ENCODE data around the gene KLK6. TPM values are rescaled to one million over a fixed set of nuclear protein-coding genes. Genes with fewer than 3 reads are reported as not detected.

Gene KLK6
- total RNA-seq, result not detected

- H3K36me3 Mint-ChIP-seq (ENCODE audit: low read depth), result no peaks in the 10 kb centered on the region
- peaks cover 4% of the 10 kb centered on the region for H3K27me3 Mint-ChIP-seq (ENCODE audit: low read depth)
- no peak for DNase-seq
- ChIA-PET CTCF (no interaction called here), POLR2A (no interaction called here)
- ATAC-seq, result no peak
- no peak within 1 kb of the TSS for H3K27ac Mint-ChIP-seq
- no peaks in the 10 kb centered on the region for H3K4me1 Mint-ChIP-seq (ENCODE audit: low read depth)
- H3K9me3 Mint-ChIP-seq (ENCODE audit: insufficient read depth), result no peaks in the 10 kb centered on the region
- no peak within 1 kb of the TSS for H3K4me3 Mint-ChIP-seq
These were observed at the start of gene KLK6 for GRCh38 chr19:50969413-50969760. Gene KLK6 (minus strand): TSS chr19:50969591. CDS start chr19:50968104, 1,487 bp downstream.

DNA sequence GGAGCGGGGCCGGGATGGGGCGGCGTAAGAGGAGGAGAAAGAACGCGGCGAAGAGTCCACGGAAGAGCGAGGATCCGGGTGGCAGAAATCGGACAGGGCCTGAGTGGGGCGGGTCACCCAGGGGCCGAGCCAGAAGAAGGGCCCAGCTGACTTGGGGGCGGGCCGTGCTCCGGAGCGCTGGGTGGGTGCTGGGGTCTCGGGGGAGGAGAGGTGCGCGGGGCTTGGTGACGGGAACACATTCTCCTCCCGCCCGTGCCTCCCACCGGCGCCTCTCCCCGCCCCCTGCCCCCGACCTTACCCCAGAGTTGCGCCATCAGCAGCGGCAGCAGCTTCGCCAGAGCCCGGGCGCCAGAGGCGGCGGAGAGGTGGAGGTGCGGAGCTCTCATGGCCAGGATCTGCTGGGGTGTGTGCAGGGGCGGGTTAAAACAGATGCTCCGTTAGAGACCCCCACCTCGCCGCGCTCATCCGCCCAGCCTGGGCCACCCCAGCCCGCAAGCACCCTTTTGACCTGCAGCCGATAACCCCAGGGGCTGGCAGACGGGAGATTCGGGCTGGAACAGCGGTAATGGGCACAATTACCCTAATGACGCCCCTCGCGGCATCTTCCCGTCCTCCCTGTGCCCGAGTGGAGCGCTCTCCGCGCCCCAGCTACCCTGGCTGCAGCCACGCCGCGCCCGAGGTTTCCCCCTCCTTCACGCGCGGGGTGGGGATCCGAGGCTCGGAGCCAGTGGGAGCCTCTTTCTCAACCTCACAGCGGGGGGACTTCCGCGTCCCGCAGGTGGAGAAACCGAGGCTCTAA lies 49.6 kb upstream of the KLK6 start:
- ChIA-PET POLR2A (no interaction called here), CTCF (no interaction called here)
- Mint-ChIP-seq H3K36me3 (ENCODE audit: low read depth) (no peaks in the 10 kb centered on the region), H3K4me1 (ENCODE audit: low read depth) (peaks cover 23% of the 10 kb centered on the region), H3K27ac (no peak overlapping the region), H3K4me3 (no peak overlapping the region), H3K27me3 (ENCODE audit: low read depth) (peaks cover 64% of the 10 kb centered on the region), H3K9me3 (ENCODE audit: insufficient read depth) (no peaks in the 10 kb centered on the region)
- ATAC-seq, result peak; percentile 7
- no peak for DNase-seq

DNA sequence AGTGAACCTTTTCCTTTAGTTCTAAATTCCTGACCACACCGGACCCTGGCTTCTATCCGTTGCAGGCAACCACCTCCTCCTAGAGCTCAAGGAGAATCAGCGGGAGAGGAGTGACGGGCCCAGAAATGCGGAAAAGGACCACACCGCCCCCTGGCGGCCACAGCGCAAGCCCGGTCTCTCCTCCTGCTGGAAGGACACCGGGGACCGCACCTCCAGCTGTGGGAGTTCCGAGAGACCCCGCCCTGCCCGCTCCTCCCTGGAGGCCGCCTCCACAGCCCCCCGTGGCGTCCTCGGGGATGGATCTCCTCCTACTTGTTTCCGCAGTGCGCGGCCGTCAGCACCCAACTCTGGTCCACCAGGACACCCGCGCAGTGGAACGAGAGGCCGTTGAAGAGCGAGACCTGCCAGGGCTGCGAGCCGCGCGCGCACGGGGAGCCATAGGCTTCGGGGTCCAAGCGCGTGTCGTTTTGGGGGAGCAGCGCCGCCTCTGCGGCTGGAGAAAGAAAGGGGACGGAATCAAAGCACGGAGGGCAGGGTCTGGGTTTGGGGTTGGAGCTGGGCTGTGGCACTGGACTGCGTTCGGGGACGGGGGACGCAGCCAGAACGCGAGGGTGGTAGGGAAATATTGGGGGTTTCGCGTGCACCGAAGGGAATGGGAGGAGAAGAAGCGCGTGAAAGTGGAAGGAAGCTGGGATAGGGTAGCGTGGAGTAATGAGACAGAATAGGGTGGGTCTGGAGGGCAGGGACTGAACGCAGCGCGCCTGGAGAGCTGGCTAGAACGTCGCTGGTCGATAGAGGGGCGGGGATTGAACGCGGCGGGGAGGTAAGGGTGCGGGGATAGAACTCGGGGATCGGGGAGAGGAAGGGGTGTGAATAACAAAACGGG lies 47.6 kb upstream of the KLK6 start:
- no peak overlapping the region for H3K4me3 Mint-ChIP-seq
- DNase-seq (no peak), ATAC-seq (no peak)
- H3K27ac Mint-ChIP-seq, result no peak overlapping the region
- ChIA-PET CTCF (interaction anchor here (1.1 kb wide), 1 partner anchor 87 kb away, joined by 4 read pairs; no protein-coding TSS in a partner anchor), POLR2A (no interaction called here)
- H3K9me3 Mint-ChIP-seq (ENCODE audit: insufficient read depth), result no peaks in the 10 kb centered on the region
- H3K4me1 Mint-ChIP-seq (ENCODE audit: low read depth), result peaks cover 23% of the 10 kb centered on the region
- H3K27me3 Mint-ChIP-seq (ENCODE audit: low read depth), result peaks cover 57% of the 10 kb centered on the region
- H3K36me3 Mint-ChIP-seq (ENCODE audit: low read depth), result no peaks in the 10 kb centered on the region

GRCh38 chr19:51015691-51016267 lies 46.4 kb upstream of the KLK6 start:
- POLR2A ChIA-PET, result no interaction called here
- CTCF ChIA-PET, result no interaction called here
- H3K9me3 Mint-ChIP-seq (ENCODE audit: insufficient read depth), result no peaks in the 10 kb centered on the region
- no peak overlapping the region for H3K27ac Mint-ChIP-seq
- DNase-seq (no peak), ATAC-seq (no peak)
- peaks cover 23% of the 10 kb centered on the region for H3K4me1 Mint-ChIP-seq (ENCODE audit: low read depth)
- H3K36me3 Mint-ChIP-seq (ENCODE audit: low read depth), result no peaks in the 10 kb centered on the region
- no peak overlapping the region for H3K4me3 Mint-ChIP-seq
- peaks cover 54% of the 10 kb centered on the region for H3K27me3 Mint-ChIP-seq (ENCODE audit: low read depth)

- no peak for ATAC-seq
- ChIA-PET POLR2A (no interaction called here), CTCF (no interaction called here)
- H3K27me3 Mint-ChIP-seq (ENCODE audit: low read depth), result peaks cover 43% of the 10 kb centered on the region
- peaks cover 19% of the 10 kb centered on the region for H3K4me1 Mint-ChIP-seq (ENCODE audit: low read depth)
- H3K9me3 Mint-ChIP-seq (ENCODE audit: insufficient read depth), result no peaks in the 10 kb centered on the region
- H3K27ac Mint-ChIP-seq, result no peak overlapping the region
- DNase-seq, result no peak
- H3K4me3 Mint-ChIP-seq, result no peak overlapping the region
- H3K36me3 Mint-ChIP-seq (ENCODE audit: low read depth), result no peaks in the 10 kb centered on the region
These were observed 44.9 kb upstream of the KLK6 start for GRCh38 chr19:51014242-51014641.

- H3K36me3 Mint-ChIP-seq (ENCODE audit: low read depth), result no peaks in the 10 kb centered on the region
- DNase-seq (no peak), ATAC-seq (no peak)
- CTCF ChIA-PET, result no interaction called here
- H3K27me3 Mint-ChIP-seq (ENCODE audit: low read depth), result peaks cover 29% of the 10 kb centered on the region
- POLR2A ChIA-PET, result no interaction called here
- no peak overlapping the region for H3K27ac Mint-ChIP-seq
- no peak overlapping the region for H3K4me3 Mint-ChIP-seq
- peaks cover 11% of the 10 kb centered on the region for H3K4me1 Mint-ChIP-seq (ENCODE audit: low read depth)
- H3K9me3 Mint-ChIP-seq (ENCODE audit: insufficient read depth), result no peaks in the 10 kb centered on the region
These were observed 43.3 kb upstream of the KLK6 start for GRCh38 chr19:51012661-51013190.

DNA sequence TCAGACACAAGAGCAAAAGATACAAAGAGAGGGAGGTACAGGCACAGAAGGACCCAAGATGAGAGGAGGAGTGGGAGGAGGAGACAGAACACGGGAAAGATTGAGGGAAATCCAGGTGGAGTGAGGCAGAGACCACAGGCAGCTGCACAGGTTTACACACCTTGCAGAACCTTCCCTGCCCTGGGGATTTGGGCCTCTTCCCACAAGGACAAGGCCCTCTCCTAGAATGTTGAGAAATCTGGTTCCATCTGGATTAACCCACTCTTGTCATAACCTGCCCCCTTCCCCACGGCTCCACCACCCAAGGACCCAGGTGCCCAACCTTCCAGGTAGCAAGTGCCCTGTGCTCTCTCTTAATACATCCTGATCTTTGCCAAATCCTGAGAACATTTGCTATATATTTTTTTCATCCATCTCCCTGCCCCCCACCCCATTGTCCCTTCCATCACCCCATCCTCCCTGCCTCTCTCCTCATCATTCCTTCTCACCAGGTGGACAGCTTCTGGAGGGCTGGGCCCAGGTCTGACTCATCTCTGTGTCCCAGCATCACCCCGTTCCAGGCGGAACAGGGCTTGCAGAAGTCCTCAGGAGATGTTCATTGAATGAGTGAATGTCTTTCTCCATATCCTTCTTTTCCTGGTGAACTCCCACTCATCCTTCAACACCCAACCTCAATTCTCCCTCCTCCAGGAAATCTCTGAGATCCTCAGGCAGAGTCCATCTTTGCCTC lies 40.8 kb upstream of the KLK6 start:
- ChIA-PET POLR2A (no interaction called here), CTCF (interaction anchor here (2.3 kb wide), 1 partner anchor 11 kb away, joined by 5 read pairs; no protein-coding TSS in a partner anchor)
- DNase-seq, result no peak
- Mint-ChIP-seq H3K4me3 (no peak overlapping the region), H3K27me3 (ENCODE audit: low read depth) (peaks cover 13% of the 10 kb centered on the region), H3K9me3 (ENCODE audit: insufficient read depth) (no peaks in the 10 kb centered on the region), H3K27ac (no peak overlapping the region), H3K4me1 (ENCODE audit: low read depth) (peaks cover 4% of the 10 kb centered on the region), H3K36me3 (ENCODE audit: low read depth) (no peaks in the 10 kb centered on the region)
- no peak for ATAC-seq

DNA sequence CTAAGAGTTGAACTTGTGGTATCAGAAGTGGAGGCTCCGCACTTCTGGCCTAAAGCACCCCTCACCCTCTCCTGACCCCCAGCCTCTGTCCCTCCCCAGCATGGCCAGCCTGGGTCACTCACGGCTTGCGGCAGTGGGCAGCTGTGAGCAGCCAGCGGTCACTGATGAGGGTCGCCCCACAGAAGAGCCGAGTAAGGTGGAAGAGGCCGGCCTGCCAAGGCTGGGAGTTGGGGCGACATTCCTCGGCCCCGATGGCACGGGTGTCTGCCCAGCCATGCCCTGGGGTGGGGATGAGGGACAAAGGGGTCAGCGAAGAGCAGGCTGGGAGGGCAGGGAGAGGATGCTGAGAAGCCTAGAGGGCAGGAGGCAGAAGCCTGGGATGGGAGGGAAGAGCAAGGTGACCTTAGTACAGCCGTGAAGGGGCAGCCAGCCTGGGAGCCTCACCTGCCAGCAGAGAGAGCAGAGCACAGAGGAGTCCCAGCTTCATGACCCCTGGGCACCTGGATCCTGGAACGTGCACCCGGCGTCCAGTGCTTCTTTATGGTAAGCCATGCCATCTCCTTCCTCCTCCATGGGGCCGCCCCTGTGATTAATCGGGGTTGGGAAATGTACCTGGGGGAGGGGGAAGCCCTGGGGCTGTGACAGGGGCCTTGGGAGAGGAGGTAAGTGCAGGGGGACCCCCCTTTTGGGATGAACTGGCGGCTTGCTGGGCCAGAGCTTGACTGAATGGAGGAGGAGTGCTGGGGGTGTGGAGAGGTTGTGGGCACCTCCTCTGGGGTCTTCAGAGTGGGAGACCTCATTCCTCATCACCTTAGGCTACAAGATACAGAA lies 39.9 kb upstream of the KLK6 start:
- no peak for ATAC-seq
- CTCF ChIA-PET, result no interaction called here
- no peak for DNase-seq
- POLR2A ChIA-PET, result no interaction called here
- no peak overlapping the region for H3K4me3 Mint-ChIP-seq
- peaks cover 7% of the 10 kb centered on the region for H3K27me3 Mint-ChIP-seq (ENCODE audit: low read depth)
- H3K27ac Mint-ChIP-seq, result no peak overlapping the region
- H3K36me3 Mint-ChIP-seq (ENCODE audit: low read depth), result no peaks in the 10 kb centered on the region
- no peaks in the 10 kb centered on the region for H3K9me3 Mint-ChIP-seq (ENCODE audit: insufficient read depth)
- peaks cover under 1% of the 10 kb centered on the region for H3K4me1 Mint-ChIP-seq (ENCODE audit: low read depth)

GRCh38 chr19:51007488-51007887 lies 38.1 kb upstream of the KLK6 start:
- Mint-ChIP-seq H3K9me3 (ENCODE audit: insufficient read depth) (no peaks in the 10 kb centered on the region), H3K4me1 (ENCODE audit: low read depth) (no peaks in the 10 kb centered on the region), H3K36me3 (ENCODE audit: low read depth) (no peaks in the 10 kb centered on the region), H3K27ac (no peak overlapping the region), H3K4me3 (no peak overlapping the region), H3K27me3 (ENCODE audit: low read depth) (peaks cover 2% of the 10 kb centered on the region)
- ATAC-seq, result no peak
- DNase-seq, result no peak
- POLR2A ChIA-PET, result no interaction called here
- CTCF ChIA-PET, result no interaction called here

- no peaks in the 10 kb centered on the region for H3K9me3 Mint-ChIP-seq (ENCODE audit: insufficient read depth)
- H3K36me3 Mint-ChIP-seq (ENCODE audit: low read depth), result no peaks in the 10 kb centered on the region
- POLR2A ChIA-PET, result interaction anchor here (0.6 kb wide), 1 partner anchor 829 kb away, joined by 4 read pairs; no protein-coding TSS in a partner anchor
- H3K27me3 Mint-ChIP-seq (ENCODE audit: low read depth), result peaks cover 6% of the 10 kb centered on the region
- H3K27ac Mint-ChIP-seq, result no peak overlapping the region
- H3K4me1 Mint-ChIP-seq (ENCODE audit: low read depth), result no peaks in the 10 kb centered on the region
- no peak for ATAC-seq
- no peak overlapping the region for H3K4me3 Mint-ChIP-seq
- DNase-seq, result no peak
- CTCF ChIA-PET, result no interaction called here
These were observed 37.0 kb upstream of the KLK6 start for GRCh38 chr19:51006406-51006805.

DNA sequence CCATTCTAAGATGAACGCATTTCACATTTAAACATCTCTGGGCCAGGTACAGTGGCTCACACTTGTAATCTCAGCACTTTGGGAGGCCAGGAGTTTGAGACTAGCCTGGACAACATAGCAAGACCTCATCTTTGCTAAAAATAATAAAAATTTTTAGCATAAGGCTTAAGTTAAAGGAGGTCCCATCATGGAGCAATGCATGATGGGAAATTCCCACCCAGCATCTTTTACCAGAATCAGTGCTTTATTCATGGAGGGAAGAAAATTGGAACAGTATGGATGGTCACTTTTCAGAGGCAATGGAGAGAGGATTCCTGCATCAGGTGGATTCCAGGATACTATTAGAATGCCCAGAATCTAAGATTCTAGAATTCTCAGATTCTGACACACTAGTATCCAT lies 35.9 kb upstream of the KLK6 start:
- Mint-ChIP-seq H3K4me3 (no peak overlapping the region), H3K27me3 (ENCODE audit: low read depth) (peaks cover 6% of the 10 kb centered on the region), H3K27ac (no peak overlapping the region), H3K36me3 (ENCODE audit: low read depth) (no peaks in the 10 kb centered on the region), H3K9me3 (ENCODE audit: insufficient read depth) (no peaks in the 10 kb centered on the region), H3K4me1 (ENCODE audit: low read depth) (no peaks in the 10 kb centered on the region)
- DNase-seq (no peak), ATAC-seq (no peak)
- POLR2A ChIA-PET, result no interaction called here
- CTCF ChIA-PET, result no interaction called here
